Epidermal melanocyte (primary cell): ENCODE results near the gene FASTK.

Source experiments
- DNase-seq: peaks from one replicate; pipeline ENCODE4 v3.0.0; 2011; ENCODE audit warnings: low spot score; ENCODE audit not compliant: insufficient read length

Gene FASTK

DNA sequence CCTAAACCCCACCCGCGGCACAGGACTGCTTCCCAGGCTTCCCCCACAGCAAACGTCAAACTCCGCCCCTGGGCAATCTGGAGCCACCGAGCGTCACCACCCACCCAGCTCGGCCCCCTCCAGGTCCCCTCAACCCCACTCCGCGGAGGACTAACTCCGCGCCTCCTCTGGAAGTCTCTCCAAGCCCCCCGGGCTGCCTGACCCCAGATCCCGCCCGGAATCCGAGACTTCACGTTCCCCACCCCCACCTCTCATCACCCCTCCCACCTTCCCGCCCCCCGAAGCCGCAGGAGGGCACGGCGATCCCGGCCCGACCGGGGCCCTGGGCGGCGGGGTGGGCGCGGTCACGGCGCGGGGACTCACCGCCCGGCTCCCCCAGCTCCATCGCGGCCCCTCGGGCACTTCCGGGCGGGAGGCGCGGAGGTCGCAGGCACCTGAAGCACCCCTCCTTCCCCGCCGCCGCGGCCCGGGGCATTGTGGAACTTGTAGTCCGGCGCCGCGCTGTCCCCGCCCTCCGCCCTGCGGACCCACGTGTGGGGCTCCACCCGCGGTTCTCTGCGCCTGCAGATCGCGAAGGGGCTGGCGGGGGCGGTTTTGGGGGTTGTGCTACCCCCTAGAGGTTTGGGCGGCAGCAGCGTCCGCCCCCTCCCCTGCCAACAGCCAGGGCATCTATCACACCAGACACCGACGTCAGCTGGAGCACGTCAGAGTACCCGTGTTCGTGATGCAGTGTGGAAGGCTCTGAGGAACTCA is 2.6 kb upstream of the FASTK start, which contains the start of gene TMUB1:
Gene TMUB1, minus strand, starts transcription at position 423 of the 753 bp plus-strand sequence. CDS start 930 bp downstream, outside the sequence.
- DNase-seq = no peak

DNA sequence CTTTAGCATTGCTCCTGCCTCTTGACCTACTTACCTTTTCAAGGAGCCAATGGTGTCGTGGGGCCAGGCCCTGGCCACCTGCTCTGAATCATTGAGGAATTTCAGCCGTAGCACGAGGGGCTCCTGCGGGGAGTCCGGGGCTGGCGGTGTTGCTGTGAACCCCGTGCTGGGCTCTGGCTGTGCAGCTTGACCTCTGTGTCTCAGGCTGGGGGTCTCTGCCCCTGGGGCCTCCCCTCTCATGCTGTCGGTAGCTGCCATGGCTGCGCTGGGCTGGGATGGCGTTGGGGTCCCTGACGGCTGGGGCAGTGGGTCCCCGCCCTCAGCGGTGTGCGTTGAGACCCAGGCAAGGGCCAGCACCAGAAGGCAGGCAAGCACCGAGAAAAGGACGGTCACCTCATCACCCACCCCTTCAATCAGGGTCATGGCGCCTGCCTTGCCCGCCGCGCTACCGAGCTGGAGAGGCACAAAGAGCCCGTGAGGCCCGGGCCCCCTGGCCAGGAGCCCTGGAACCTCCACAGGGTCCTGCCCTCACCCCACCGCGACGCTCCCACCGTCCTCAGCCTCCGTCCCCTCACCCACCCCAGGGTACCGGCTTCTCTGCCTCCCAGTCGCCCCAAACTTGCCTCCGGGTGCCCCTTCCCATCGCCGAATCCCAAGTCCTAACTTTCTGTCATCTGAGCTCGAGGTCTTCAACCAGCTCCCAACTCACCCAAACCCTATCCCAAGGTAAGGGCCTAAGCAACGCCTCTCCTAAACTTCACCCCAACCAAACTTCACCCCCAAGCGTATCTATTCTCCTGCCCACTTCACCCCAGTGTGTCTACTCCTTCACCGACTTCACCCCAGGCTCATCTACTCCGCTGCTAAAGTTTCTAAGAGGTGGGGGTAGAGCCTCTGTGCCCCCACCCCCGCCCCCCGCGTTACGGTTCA is 1.8 kb upstream of the FASTK start:
- DNase-seq = no peak

DNA sequence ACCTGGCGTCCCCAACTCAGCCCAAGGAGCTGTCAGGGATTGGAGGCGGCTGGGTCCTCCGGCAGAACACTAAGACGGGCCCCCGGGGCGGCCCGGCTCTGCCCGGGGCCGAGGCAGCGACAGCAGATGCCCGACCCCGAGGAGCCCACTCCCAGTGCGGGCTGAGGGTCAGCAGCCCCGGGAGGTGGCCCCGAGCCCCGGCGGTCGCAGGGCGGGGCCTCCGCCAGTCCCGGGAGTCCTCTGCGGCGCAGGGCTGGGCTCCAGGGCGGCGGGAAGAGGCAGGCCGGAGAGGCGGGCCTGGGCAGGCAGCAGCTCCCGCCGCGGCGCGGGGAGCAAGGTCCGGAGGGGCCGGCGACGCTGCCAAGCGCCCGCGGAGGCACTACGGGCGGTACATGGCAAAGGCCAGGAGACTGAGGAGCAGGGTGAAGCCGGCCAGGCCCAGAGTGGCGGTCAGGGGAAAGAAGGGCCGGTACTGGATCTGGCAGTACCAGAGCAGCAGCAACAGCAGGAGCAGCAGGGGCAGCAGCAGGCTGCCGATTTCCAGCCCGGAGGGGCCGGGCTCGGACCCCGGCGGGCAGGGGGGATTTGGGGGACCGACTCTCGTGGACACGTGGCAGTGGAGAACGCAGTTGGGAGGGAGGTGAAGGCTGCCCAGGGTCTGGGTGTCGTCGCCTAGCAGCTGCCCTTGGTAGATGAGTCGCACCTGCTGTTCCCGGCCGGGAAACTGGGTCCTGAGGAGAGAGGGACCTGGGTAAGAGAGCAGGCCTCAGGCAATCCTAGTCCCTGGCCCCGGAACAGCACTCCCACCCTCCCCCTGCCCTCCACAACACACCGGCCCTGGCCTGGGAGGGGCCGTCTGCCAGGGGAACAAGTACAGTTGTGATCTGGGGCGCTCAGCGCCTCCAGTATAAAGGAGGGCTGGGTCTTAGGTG is 827 bp upstream of the FASTK start:
- DNase-seq = no peak

DNA sequence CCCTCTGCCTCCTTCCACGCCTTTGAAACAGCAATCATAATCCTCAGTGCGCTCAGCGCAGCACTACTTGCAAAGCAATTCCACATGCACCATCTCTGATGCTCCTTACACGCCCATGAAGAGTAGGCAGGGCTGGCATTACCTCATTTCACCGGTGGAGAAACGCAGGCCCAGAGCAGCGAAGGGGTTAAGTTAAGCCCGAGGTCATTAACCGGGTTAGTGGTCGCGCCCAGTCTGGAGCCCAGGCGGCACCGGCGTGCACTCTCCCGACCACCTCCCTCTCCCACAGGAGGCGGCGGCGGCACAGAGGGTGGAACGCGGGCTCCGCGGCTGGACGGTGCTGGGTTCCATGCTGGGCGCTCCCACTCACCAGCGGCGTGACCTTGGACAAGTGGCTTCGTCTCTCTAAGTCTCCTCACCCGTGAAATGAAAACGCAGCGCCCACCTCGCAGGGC is 515 bp downstream of the FASTK start:
- no peak for DNase-seq

DNA sequence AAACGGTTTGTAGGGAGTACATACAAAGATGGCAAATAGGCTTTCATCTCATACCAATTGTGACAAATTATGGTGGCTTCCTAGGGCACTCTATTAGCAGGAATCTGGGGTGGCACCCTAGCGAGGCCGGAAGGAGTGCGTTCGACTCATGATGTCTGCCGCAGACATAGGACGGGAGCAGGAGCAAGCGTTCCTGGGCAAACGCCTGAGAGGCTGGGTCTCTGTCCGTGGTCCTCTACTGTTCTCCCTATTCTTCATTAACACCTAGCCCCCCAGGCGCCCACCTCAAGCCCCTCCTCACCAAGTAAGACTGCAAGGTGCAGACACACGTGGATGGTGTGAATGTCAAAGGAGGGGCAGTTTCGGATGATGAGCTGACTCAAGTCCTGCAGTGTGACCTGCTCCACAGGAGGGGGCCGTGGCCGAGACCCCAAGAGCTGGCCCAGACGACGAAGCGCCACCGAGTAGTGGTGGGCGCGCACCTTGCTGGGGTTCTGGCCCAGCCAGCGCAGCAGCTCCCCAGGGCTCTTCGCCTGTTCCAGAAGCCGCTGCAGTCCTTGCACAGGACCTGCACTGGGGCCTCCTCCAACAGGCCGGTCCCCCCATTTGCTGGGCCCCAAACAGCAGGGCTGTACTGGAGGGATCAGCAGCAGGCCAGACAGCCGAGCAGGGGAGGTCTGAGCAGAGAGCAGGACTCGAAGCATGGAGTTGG is 1.3 kb downstream of the FASTK start:
- no peak for DNase-seq

DNA sequence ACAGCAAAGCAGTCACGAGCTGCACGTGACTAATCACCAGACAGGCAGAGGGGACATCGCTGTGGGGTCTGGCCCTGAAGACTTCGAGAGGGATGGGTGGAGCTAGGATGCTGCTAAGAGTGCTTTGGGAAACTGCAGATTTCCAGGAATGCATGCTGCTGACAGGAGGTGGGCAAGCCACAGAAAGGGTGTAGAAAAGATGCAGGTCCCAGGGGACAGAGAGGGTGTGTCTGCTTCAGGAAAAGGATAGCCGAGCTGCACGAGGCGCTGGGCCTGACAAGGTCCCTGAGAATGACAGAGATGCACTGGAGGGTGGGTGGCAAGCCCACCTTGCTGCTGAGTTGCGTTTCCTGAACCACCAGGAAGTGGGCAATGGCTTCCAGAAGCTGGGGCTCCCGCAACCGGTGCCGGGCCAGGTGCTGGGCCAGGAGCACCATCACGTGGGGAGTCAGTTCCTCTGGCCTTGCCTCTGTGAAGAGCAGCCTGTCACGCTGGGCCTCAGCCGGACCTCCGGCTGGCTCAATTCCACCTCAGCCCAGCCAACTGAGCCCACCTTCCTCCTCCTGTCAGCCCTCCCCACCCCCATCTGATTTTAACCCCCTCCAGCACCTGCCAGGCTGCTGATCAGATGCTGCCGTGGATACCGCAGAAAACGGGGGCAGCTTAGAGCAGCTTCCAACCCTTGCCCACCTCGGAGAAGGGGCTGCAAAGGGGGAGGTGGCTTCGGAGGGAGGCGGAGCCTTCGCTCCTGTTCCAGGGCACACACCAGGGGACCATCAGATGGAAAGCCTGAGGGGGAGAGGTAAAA is 2.2 kb downstream of the FASTK start:
- no peak for DNase-seq

DNA sequence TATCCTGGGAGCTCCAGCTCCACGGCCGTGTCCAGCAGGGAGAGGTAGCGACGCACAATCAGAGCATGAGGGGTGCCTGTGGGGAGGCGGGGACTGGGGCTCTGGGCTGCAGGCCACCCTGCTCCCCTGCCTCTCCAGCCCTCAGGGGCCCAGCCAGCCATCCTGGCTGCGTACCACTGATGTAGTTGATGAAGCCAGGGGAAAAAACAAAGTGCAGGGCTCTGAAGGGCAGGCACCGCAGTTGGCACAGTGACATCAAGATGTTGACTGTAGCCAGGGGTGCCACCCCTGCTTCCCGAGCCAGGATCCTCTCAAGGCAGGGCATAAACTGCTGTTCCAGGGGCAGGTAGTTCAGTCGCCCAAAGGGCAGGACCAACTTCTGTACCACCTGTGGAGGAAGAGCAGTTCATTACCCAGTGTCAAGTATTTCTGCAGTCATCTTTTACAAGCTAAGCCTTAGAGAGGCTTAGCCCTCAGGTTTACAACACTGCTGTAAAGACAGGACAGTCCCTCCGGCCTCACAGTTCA is 2.8 kb downstream of the FASTK start:
- no peak for DNase-seq

DNA sequence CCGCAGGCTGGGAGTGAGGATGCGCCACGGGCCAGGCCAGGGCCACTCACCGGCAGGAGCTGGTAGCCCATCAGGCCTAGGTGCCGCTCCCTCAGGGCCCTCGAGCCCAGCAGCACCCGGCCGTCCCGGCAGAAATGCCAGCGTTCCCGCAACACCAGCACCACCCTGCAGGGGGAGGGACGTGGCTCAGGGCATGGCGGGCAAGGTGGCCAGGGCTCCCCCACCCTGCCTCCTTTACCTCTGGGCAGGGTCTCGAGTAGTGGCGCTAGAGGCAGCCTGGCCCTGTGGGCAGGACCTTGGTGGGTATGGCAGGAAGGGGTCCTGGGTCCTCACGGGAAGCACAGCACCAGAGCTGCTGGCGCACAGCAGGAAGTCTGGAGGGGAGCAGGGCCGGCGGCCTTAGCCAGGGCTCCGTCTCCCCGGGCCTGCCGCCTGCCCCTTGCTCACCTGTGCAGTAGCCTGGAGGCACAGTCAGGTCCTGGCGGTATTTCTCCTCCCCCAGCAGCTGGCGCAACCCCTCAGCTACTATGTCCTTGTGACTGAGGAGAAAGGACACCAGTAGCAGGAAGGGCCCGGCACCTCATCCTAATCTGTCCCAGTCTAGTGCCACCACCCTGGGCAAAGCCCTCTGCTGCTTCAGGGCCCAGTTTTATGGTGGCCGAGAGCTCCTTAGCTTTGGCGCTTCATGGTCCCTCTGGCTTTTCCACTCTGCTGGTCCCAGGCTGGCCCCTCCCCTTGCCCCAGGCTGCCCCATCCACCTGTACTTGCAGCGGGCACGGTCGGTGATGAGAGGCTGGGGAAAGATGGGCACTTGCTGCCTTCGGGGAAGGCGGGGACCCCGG is 3.5 kb downstream of the FASTK start:
- no peak for DNase-seq

DNA sequence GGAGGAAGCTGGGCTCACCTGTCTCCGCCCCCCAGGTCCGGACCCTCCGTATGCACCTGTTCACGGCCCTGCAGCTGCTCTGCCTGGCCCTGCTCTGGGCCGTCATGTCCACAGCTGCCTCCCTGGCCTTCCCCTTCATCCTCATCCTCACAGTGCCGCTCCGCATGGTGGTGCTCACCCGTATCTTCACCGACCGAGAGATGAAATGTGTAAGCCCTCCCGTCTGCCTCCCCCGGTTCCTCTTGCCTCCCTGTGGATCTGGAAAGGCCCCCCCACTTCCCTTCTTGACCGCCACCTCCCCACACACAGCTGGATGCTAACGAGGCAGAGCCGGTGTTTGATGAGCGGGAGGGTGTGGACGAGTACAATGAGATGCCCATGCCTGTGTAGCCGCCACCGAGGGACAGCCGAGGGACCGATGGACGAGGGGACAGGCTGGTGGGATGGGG is 4.6 kb downstream of the FASTK start:
- DNase-seq = no peak

DNA sequence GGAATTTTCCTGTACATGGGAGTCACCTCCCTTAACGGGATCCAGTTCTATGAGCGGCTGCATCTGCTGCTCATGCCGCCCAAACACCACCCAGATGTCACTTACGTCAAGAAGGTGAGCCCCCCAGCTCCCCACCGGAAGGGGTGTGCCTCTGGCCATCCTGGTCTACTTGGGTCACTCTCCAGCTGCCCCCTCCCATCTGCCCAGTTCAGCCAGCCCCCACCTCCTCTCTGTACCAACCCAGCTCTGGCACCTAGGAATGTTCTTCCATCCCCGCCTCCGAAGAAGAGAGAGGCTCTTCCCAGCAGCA is 5.0 kb downstream of the FASTK start:
- no peak for DNase-seq

DNA sequence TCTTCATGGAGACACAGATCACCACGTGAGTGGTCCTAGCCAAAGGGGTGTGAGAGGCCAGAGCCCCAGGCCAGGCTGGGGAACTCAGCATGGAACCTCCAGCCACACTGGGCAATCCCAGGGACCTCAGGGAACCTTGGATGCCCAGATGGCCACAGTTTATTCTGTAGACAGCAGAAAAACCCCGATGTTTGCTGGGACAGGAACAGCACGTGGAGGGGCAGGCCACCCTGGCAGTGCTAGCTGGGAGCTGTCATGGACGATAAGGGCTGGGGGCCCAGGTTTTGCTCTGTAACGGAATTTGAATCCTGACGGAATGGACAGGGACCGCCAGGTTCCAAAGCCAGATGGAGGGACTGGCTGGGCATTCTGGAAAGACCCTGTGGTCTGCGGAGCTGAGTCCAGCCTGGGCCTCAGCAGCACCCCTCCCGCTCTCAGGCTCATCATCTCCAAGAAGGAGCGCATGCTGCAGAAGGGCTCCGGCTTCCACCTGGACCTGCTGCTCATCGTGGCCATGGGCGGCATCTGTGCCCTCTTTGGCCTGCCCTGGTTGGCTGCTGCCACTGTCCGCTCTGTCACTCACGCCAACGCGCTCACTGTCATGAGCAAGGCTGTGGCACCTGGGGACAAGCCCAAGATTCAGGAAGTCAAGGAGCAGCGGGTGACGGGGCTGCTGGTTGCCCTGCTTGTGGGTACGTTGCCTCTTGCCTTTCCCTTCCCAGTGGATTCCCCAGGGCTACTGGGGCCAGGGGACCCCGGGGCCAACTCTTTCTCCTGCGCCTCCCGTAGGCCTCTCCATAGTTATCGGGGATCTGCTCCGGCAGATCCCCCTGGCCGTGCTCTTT is 5.6 kb downstream of the FASTK start:
- DNase-seq = no peak

DNA sequence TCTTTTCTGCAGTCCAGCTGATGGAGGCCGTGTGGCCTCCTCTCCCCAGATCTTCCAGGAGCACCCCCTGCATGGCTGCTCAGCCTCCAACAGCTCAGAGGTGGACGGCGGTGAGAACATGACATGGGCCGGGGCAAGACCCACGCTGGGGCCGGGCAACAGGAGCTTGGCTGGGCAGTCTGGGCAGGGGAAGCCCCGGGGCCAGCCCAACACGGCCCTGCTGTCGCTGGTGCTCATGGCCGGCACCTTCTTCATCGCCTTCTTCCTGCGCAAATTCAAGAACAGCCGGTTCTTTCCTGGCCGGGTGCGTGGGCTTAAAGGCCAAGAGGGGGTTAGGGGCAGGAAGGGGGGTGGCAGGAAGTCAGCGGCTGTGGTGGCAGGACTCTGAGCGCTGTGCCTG is 6.6 kb downstream of the FASTK start:
- no peak for DNase-seq

DNA sequence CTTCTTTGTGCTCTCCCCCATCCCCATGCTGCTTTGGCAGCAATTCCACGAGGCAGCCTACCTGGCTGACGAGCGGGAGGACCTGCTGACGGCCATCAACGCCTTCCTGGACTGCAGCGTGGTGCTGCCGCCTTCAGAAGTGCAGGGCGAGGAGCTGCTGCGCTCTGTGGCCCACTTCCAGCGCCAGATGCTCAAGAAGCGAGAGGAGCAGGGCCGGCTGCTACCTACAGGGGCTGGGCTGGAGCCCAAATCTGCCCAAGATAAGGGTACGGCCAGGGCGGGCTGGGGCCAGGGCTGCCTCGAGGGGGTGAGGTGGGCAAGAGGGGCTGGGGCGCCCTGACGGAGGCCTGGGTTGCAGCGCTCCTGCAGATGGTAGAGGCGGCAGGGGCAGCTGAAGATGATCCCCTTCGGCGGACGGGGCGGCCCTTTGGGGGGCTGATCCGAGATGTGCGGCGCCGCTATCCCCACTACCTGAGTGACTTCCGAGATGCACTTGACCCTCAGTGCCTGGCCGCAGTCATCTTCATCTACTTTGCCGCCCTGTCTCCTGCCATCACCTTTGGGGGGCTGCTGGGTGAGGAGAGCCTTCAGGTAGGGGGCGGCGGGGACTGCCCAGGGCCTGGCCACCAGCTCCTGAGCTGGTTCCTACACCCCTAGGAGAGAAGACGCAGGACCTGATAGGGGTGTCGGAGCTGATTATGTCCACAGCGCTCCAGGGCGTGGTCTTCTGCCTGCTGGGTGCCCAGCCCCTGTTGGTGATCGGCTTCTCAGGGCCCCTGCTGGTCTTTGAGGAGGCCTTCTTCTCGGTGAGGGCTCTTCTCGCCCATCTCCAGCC is 9.4 kb downstream of the FASTK start:
- DNase-seq = no peak

DNA sequence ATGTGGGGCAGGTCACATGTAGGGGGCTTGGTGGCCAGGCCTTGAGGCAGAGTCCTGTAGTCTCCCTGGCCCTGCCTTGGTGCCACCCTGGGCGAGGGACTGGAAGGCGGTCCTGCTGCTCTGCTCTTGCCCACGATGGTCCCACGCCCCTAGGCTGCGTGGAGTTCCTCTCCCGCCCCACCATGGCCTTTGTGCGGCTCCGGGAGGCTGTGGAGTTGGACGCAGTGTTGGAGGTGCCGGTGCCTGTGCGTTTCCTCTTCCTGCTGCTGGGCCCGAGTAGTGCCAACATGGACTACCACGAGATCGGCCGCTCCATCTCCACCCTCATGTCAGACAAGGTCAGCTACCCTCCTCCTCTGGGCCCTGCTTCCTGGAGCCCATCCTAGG is 10.0 kb downstream of the FASTK start:
- DNase-seq = no peak

DNA sequence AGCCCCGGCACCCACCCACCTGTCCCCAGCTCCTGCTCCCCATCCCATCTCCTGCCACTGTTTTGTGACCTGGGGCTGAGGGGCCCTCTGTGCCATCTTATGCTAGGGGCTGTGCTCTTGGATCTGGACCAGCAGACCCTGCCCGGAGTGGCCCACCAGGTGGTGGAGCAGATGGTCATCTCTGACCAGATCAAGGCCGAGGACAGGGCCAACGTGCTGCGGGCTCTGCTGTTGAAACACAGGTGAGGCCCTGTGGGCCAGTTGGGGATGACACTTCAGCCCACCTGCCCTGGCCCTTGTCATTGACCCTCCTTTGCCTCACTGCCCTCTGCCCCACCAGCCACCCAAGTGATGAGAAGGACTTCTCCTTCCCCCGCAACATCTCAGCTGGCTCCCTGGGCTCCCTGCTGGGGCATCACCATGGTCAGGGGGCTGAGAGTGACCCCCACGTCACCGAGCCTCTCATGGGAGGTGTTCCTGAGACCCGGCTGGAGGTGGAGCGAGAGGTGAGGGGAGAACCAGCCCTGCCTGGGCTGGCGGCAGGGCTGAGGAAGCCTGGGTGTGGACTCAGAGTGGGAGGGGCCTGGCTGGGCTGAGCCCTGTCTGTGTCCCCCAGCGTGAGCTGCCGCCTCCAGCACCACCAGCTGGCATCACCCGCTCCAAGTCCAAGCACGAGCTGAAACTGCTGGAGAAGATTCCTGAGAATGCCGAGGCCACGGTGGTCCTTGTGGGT is 10.6 kb downstream of the FASTK start:
- DNase-seq = no peak

DNA sequence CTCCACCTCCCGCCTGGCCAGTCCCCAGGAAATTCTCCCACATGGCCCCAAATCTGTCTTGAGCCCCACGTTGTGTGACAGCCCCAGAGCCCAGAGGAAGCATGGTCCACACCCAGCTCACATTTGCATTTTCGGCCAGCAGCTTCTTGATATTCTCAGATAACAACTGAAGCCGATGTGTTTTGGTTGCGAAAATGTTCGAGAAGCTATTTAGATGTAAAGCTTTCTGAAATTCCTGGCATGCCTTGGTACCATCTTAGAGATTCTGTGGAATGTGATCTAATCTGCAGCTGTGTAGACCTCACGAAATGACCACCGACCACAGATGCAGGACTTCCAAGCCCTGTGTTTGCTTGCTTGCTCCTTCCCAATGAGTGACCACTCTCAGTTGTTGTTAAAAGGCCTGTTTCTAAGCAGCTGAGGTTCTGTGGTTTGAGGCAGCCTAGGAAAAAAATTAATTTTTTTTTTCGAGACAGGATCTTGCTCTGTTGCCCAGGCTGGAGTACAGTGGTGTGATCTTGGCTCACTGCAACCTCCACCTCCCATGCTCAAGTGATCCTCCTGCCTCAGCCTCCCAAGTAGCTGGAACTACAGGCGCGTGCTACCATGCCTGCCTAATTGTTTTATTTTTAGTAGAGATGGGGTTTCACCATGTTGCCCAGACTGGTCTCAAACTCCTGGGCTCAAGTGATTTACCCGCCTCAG is 12.4 kb downstream of the FASTK start:
- no peak for DNase-seq
